GM18505 (cell line): Measurements from ENCODE around the gene TJP3.

Experiments
- ATAC-seq: cut with Tn5 transposase; IDR thresholded peaks from one replicate; pipeline ENCODE4 v1.9.1; 2021; ENCODE audit not compliant: unreplicated experiment
- POLR2A ChIP-seq: IDR thresholded peaks from 4 replicates; pipeline ENCODE4 v1.6.1; 2011; ENCODE audit warnings: borderline replicate concordance; ENCODE audit not compliant: insufficient read depth, insufficient read length; ENCODE audit errors: extremely low read depth

Gene TJP3

GRCh38 chr19:3770136-3770999 lies 62.2 kb downstream of the TJP3 start:
- TF ChIP-seq POLR2A = no peak
- ATAC-seq = no peak

GRCh38 chr19:3771000-3771905 lies 63.1 kb downstream of the TJP3 start:
- TF ChIP-seq POLR2A = no peak
- no peak for ATAC-seq

- no peak for TF ChIP-seq POLR2A
- ATAC-seq = no peak
These were observed 63.8 kb downstream of the TJP3 start, which contains the start of gene RAX2 for GRCh38 chr19:3771906-3772455. RAX2 (minus strand) TSS chr19:3772228; CDS start chr19:3771742, 486 bp downstream.

- TF ChIP-seq POLR2A = no peak
- ATAC-seq = no peak
These were observed 65.8 kb downstream of the TJP3 start for GRCh38 chr19:3773814-3774515.

- no peak for ATAC-seq
- no peak for TF ChIP-seq POLR2A
These were observed 66.6 kb downstream of the TJP3 start for GRCh38 chr19:3774621-3775373.

GRCh38 chr19:3775374-3775711 lies 67.2 kb downstream of the TJP3 start:
- no peak for ATAC-seq
- TF ChIP-seq POLR2A = no peak

- ATAC-seq = no peak
- no peak for TF ChIP-seq POLR2A
These were observed 67.6 kb downstream of the TJP3 start for GRCh38 chr19:3775831-3776230.

GRCh38 chr19:3776479-3777040 lies 68.4 kb downstream of the TJP3 start:
- no peak for ATAC-seq
- TF ChIP-seq POLR2A = no peak

GRCh38 chr19:3778104-3778867 lies 70.1 kb downstream of the TJP3 start:
- TF ChIP-seq POLR2A = no peak
- no peak for ATAC-seq

- no peak for TF ChIP-seq POLR2A
- ATAC-seq = no peak
These were observed 70.9 kb downstream of the TJP3 start for GRCh38 chr19:3778899-3779723.
